SK-N-SH treated with all-trans-retinoic acid at 6 μM for 48 hours (cell line): ENCODE measurements around the gene KPNA6.
"Not testable (repeated sequence)": the region's sequence is repeated elsewhere in the genome, so short reads cannot be mapped to it uniquely, and the experiment has no call there.

Source experiments
- ATAC-seq: fragments of 200-7000 bp; cut with Tn5 transposase; 3 replicates; pipeline ENCODE4 v1.9.1; 2020; ENCODE audit warnings: mild to moderate bottlenecking, moderate library complexity
- BACH2 ChIP-seq: fragments of 250-450 bp; sonication (Bioruptor Pico); IDR thresholded peaks from 2 replicates; pipeline ENCODE4 v1.9.0; 2021; ENCODE audit warnings: mild to moderate bottlenecking, borderline replicate concordance
- CREB5 ChIP-seq: fragments of 250-450 bp; sonication (Bioruptor Pico); IDR thresholded peaks from 2 replicates; pipeline ENCODE4 v1.5.1; 2020; ENCODE audit warnings: low read depth, mild to moderate bottlenecking, moderate library complexity
- CSDC2 ChIP-seq: fragments of 250-450 bp; sonication (Bioruptor Pico); IDR thresholded peaks from 2 replicates; pipeline ENCODE4 v1.5.0; 2020; ENCODE audit warnings: mild to moderate bottlenecking, moderate library complexity
- CSRNP3 ChIP-seq: fragments of 250-450 bp; sonication (Bioruptor Pico); IDR thresholded peaks from 2 replicates; pipeline ENCODE4 v1.5.1; 2021; ENCODE audit warnings: mild to moderate bottlenecking, moderate library complexity
- ESRRG ChIP-seq: fragments of 250-450 bp; sonication (Bioruptor Pico); IDR thresholded peaks from 2 replicates; pipeline ENCODE4 v1.6.1; 2021; ENCODE audit warnings: mild to moderate bottlenecking
- OSR1 ChIP-seq: fragments of 250-450 bp; sonication (Bioruptor Pico); IDR thresholded peaks from 2 replicates; pipeline ENCODE4 v1.8.0; 2022; ENCODE audit warnings: moderate library complexity, mild to moderate bottlenecking, inconsistent platforms
- PATZ1 ChIP-seq: fragments of 250-450 bp; sonication (Bioruptor Pico); IDR thresholded peaks from 2 replicates; pipeline ENCODE4 v1.8.0; 2020; ENCODE audit warnings: mild to moderate bottlenecking, moderate library complexity, borderline replicate concordance
- POU6F1 ChIP-seq: fragments of 250-450 bp; sonication (Bioruptor Pico); IDR thresholded peaks from 2 replicates; pipeline ENCODE4 v1.8.0; 2021; ENCODE audit warnings: low read depth, mild to moderate bottlenecking, moderate library complexity, borderline replicate concordance
- PPARA ChIP-seq: fragments of 250-450 bp; sonication (Bioruptor Pico); IDR thresholded peaks from 2 replicates; pipeline ENCODE4 v1.5.0; 2020; ENCODE audit warnings: mild to moderate bottlenecking, borderline replicate concordance
- RARB ChIP-seq: fragments of 250-450 bp; sonication (Bioruptor Pico); IDR thresholded peaks from 2 replicates; pipeline ENCODE4 v1.8.0; 2021; ENCODE audit warnings: mild to moderate bottlenecking, moderate library complexity
- SNAI2 ChIP-seq: fragments of 250-450 bp; sonication (Bioruptor Pico); IDR thresholded peaks from 2 replicates; pipeline ENCODE4 v1.5.0; 2020; ENCODE audit warnings: mild to moderate bottlenecking, moderate library complexity
- TCF4 ChIP-seq: fragments of 250-450 bp; sonication (Bioruptor Pico); IDR thresholded peaks from 2 replicates; pipeline ENCODE4 v1.8.0; 2021; ENCODE audit warnings: mild to moderate bottlenecking, moderate library complexity, borderline replicate concordance
- TOX ChIP-seq: fragments of 250-450 bp; sonication (Bioruptor Pico); IDR thresholded peaks from 2 replicates; pipeline ENCODE4 v1.8.0; 2021; ENCODE audit warnings: mild to moderate bottlenecking, moderate library complexity, borderline replicate concordance
- TSHZ2 ChIP-seq: fragments of 250-450 bp; sonication (Bioruptor Pico); IDR thresholded peaks from 2 replicates; pipeline ENCODE4 v1.5.0; 2020; ENCODE audit warnings: mild to moderate bottlenecking, moderate library complexity
- ZC3H10 ChIP-seq: fragments of 250-450 bp; sonication (Bioruptor Pico); IDR thresholded peaks from 2 replicates; pipeline ENCODE4 v1.5.1; 2021; ENCODE audit warnings: mild to moderate bottlenecking, moderate library complexity
- ZFP3 ChIP-seq: fragments of 250-450 bp; sonication (Bioruptor Pico); IDR thresholded peaks from 2 replicates; pipeline ENCODE4 v1.5.0; 2020; ENCODE audit warnings: mild to moderate bottlenecking, moderate library complexity
- ZFP30 ChIP-seq: fragments of 450-650 bp; formaldehyde crosslinking; IDR thresholded peaks from 2 replicates; pipeline ENCODE4 v1.5.0; 2022; ENCODE audit warnings: mild to moderate bottlenecking, moderate library complexity
- ZNF565 ChIP-seq: fragments of 450-650 bp; formaldehyde crosslinking; conservative IDR thresholded peaks from 2 replicates; pipeline ENCODE4 v1.5.0; 2020; ENCODE audit warnings: low read depth, mild to moderate bottlenecking, moderate library complexity
- ZNF70 ChIP-seq: fragments of 450-650 bp; formaldehyde crosslinking; IDR thresholded peaks from 2 replicates; pipeline ENCODE4 v1.5.0; 2020; ENCODE audit warnings: mild to moderate bottlenecking, moderate library complexity

The KPNA6 gene

GRCh38 chr1:32111789-32112188, 3.9 kb downstream of the KPNA6 start:
- no peak for TF ChIP-seq POU6F1
- no peak for TF ChIP-seq ZNF565
- TF ChIP-seq ZFP3 (CRISPR knock-in tag): no peak
- TF ChIP-seq ZC3H10 (CRISPR knock-in tag): no peak
- TF ChIP-seq SNAI2 (CRISPR knock-in tag): no peak
- TF ChIP-seq PPARA: no peak
- TF ChIP-seq TOX (CRISPR knock-in tag): no peak
- no peak for TF ChIP-seq TCF4 (CRISPR knock-in tag)
- no peak for TF ChIP-seq BACH2 (CRISPR knock-in tag)
- no peak for TF ChIP-seq CSRNP3 (CRISPR knock-in tag)
- no peak for TF ChIP-seq CSDC2 (CRISPR knock-in tag)
- no peak for TF ChIP-seq ESRRG (CRISPR knock-in tag)
- no peak for TF ChIP-seq CREB5 (CRISPR knock-in tag)
- ATAC-seq: no peak

GRCh38 chr1:32112806-32113375, 5.0 kb downstream of the KPNA6 start:
- no peak for ATAC-seq

GRCh38 chr1:32113436-32113835, 5.6 kb downstream of the KPNA6 start:
- not testable (repeated sequence) for ATAC-seq

More at GRCh38 chr1:32112806-32113375, 5.0 kb downstream of the KPNA6 start:
- TF ChIP-seq POU6F1 (no peak), TSHZ2 (CRISPR knock-in tag) (no peak)
- TF ChIP-seq, all 23 proteins: peak for 0

- TF ChIP-seq ESRRG (CRISPR knock-in tag) (no peak), ZNF70 (CRISPR knock-in tag) (no peak), RARB (CRISPR knock-in tag) (no peak), ZFP30 (CRISPR knock-in tag) (no peak), TCF4 (CRISPR knock-in tag) (no peak)
- ATAC-seq: no peak
These were observed 6.6 kb downstream of the KPNA6 start for GRCh38 chr1:32114420-32114819.

- no peak for ATAC-seq
- no peak for TF ChIP-seq TCF4 (CRISPR knock-in tag)
- no peak for TF ChIP-seq ZNF70 (CRISPR knock-in tag)
- TF ChIP-seq BACH2 (CRISPR knock-in tag): no peak
- no peak for TF ChIP-seq PPARA
- TF ChIP-seq PATZ1 (CRISPR knock-in tag): no peak
- TF ChIP-seq OSR1 (CRISPR knock-in tag): no peak
- TF ChIP-seq SNAI2 (CRISPR knock-in tag): no peak
- no peak for TF ChIP-seq ZFP30 (CRISPR knock-in tag)
- TF ChIP-seq ZC3H10 (CRISPR knock-in tag): no peak
- no peak for TF ChIP-seq ZFP3 (CRISPR knock-in tag)
- TF ChIP-seq, all 23 proteins: peak for 0
These were observed 7.6 kb downstream of the KPNA6 start for GRCh38 chr1:32115496-32115895.
